T-cell (primary cell): ENCODE measurements around the gene IQCM. TPM values are rescaled to one million over a fixed set of nuclear protein-coding genes. Genes with fewer than 3 reads are reported as not detected.

ENCODE experiments used
- ATAC-seq, 4 experiments: fragments of 200-7000 bp in 3 of 4; fragments of 150-1000 bp in 1 of 4; cut with Tn5 transposase; replicated peaks in 1 of 4; 1 replicate in 3 of 4; 2 replicates in 1 of 4; pipeline ENCODE4 v1.10.0; 2021; ENCODE audit warnings: moderate library complexity in 3 of 4, mild to moderate bottlenecking in 2 of 4, moderate number of reproducible peaks in 1 of 4
- CTCF ChIA-PET, 2 donors: fragments of 300-600 bp; sonication (Branson Sonifier 250); formaldehyde crosslinking; loops; one replicate each; lab custom pipeline; 2022; ENCODE audit warnings: antibody characterized with exemption in 2 of 2; lab: Charles Lee
- POLR2A ChIA-PET, 2 donors: fragments of 300-600 bp; sonication (Branson Sonifier 250); formaldehyde crosslinking; loops; one replicate each; lab custom pipeline; 2022; ENCODE audit warnings: antibody characterized with exemption in 2 of 2; lab: Charles Lee
- DNase-seq, 35 experiments: peaks; one replicate each; pipeline versions ENCODE4 v3.0.0 to v3.0.0-alpha.2; 2013 to 2023
- H3K27ac ChIP-seq: one replicate; pipeline ENCODE4 v1.5.1; 2013; ENCODE audit warnings: low read length
- H3K27me3 ChIP-seq, 2 experiments: replicated peaks in 1 of 2; 1 replicate in 1 of 2; 2 replicates in 1 of 2; pipeline versions ENCODE4 v1.6.1 to v1.7.0; 2013; ENCODE audit warnings: low read length in 1 of 2, mixed read lengths in 1 of 2; ENCODE audit not compliant: control insufficient read depth in 2 of 2, insufficient read depth in 2 of 2; ENCODE audit errors: extremely low read depth in 1 of 2
- H3K36me3 ChIP-seq, 2 donors: 1 replicate in 1 of 2; 2 replicates in 1 of 2; pipeline versions ENCODE4 v1.6.1 to v1.7.0; 2013; ENCODE audit warnings: low read length in 1 of 2; ENCODE audit not compliant: control insufficient read depth in 2 of 2, insufficient read depth in 1 of 2; ENCODE audit errors: extremely low read depth in 1 of 2
- H3K4me1 ChIP-seq, 2 experiments: 1 replicate in 1 of 2; 2 replicates in 1 of 2; pipeline versions ENCODE4 v1.6.1 to v1.7.0; 2013; ENCODE audit warnings: low read length in 2 of 2, mixed read lengths in 1 of 2; ENCODE audit not compliant: insufficient read depth in 2 of 2, control insufficient read depth in 1 of 2; ENCODE audit errors: extremely low read depth in 1 of 2
- H3K4me3 ChIP-seq, 2 donors: 1 replicate in 1 of 2; 2 replicates in 1 of 2; pipeline versions ENCODE4 v1.5.1 to v1.7.0; 2013; ENCODE audit warnings: mild to moderate bottlenecking in 2 of 2, low read length in 1 of 2, moderate library complexity in 1 of 2; ENCODE audit not compliant: control insufficient read depth in 1 of 2; ENCODE audit errors: extremely low read depth in 1 of 2
- H3K9me3 ChIP-seq: 2 replicates; pipeline ENCODE4 v1.7.0; 2013
- H3K27ac Mint-ChIP-seq, 2 donors: one replicate each; pipeline ENCODE4 v1.8.0; 2020 to 2021; ENCODE audit warnings: mild to moderate bottlenecking in 2 of 2, mixed read lengths in 2 of 2
- H3K27me3 Mint-ChIP-seq, 2 donors: one replicate each; pipeline ENCODE4 v1.8.0; 2021 to 2022; ENCODE audit warnings: mixed read lengths in 2 of 2
- H3K36me3 Mint-ChIP-seq: one replicate; pipeline ENCODE4 v1.8.0; 2021; ENCODE audit warnings: mixed read lengths
- H3K4me1 Mint-ChIP-seq, 3 donors: one replicate each; pipeline ENCODE4 v1.8.0; 2020 to 2022; ENCODE audit warnings: mixed read lengths in 3 of 3, mild to moderate bottlenecking in 1 of 3
- H3K4me3 Mint-ChIP-seq, 3 donors: one replicate each; pipeline ENCODE4 v1.8.0; 2020 to 2022; ENCODE audit warnings: mild to moderate bottlenecking in 3 of 3, mixed read lengths in 3 of 3, moderate library complexity in 3 of 3
- H3K9me3 Mint-ChIP-seq, 3 donors: one replicate each; pipeline ENCODE4 v1.8.0; 2020 to 2022; ENCODE audit warnings: mixed read lengths in 3 of 3
- WGBS: methylation state at CpG from one replicate; pipeline ENCODE4 v1.1.5; 2013; ENCODE audit warnings: missing lambda C conversion rate; ENCODE audit not compliant: insufficient coverage; 5-methylcytosine and 5-hydroxymethylcytosine counted together
- total RNA-seq, 35 experiments: library from RNA in 6 of 35; stranded (reverse) in 6 of 35; fragments of 120-200 nt in 1 of 35; gene quantifications; one replicate each; pipeline versions ENCODE4 v1.2.1 to v1.2.4 and lab custom pipeline; 2013 to 2026

IQCM gene
- total RNA-seq, 5 donors from 2014 or later (not counting 1 experiment from before 2014, with no cell fraction given) = not detected

DNA sequence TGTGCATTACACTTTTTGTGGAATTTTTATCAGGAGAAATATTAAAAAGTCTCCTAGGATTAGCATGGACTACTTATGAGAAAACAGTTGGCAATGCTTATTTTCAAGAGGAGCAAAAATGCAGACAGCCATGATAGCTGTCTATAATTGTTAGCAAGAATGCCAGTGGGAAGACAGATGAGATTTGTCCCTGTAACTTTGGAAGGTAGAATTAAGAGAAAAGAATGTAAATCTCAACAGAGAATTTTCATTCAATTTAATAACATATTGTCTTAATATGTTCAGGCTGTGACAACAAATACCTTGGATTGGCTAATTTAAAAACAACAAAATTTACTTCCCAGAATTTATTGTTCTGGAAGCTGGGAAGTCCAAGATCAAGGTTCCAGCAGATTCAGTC lies 349.2 kb downstream of the IQCM start:
- Histone ChIP-seq H3K27me3 (no peaks in the 10 kb centered on the region), H3K36me3 (no peaks in the 10 kb centered on the region), H3K4me3 (no peak overlapping the region), H3K4me1 (no peaks in the 10 kb centered on the region), H3K27ac (no peak overlapping the region), H3K9me3 (no peaks in the 10 kb centered on the region)
- no peaks in the 10 kb centered on the region for H3K27me3 Mint-ChIP-seq
- CTCF ChIA-PET = no interaction called here
- H3K4me1 Mint-ChIP-seq = no peaks in the 10 kb centered on the region
- peaks cover 0 to 19% (median 7%) of the 10 kb centered on the region in 3 donors for H3K9me3 Mint-ChIP-seq
- ATAC-seq (no peak), DNase-seq (no peak)
- no peaks in the 10 kb centered on the region for H3K36me3 Mint-ChIP-seq
- POLR2A ChIA-PET = no interaction called here
- no peak overlapping the region for H3K4me3 Mint-ChIP-seq
- no peak overlapping the region for H3K27ac Mint-ChIP-seq

- Histone ChIP-seq H3K27ac (no peak overlapping the region), H3K4me3 (no peak overlapping the region), H3K36me3 (no peaks in the 10 kb centered on the region), H3K9me3 (no peaks in the 10 kb centered on the region), H3K27me3 (no peaks in the 10 kb centered on the region), H3K4me1 (no peaks in the 10 kb centered on the region)
- POLR2A ChIA-PET = no interaction called here
- ATAC-seq (no peak), DNase-seq (no peak)
- 83% methylated on average over 1 of the region's 1 CpG for WGBS
- H3K4me1 Mint-ChIP-seq = no peaks in the 10 kb centered on the region
- no peak overlapping the region for H3K27ac Mint-ChIP-seq
- CTCF ChIA-PET = no interaction called here
- no peaks in the 10 kb centered on the region for H3K27me3 Mint-ChIP-seq
- H3K36me3 Mint-ChIP-seq = no peaks in the 10 kb centered on the region
- peaks cover 0 to 19% (median 7%) of the 10 kb centered on the region in 3 donors for H3K9me3 Mint-ChIP-seq
- H3K4me3 Mint-ChIP-seq = no peak overlapping the region
Observed at GRCh38 chr4:149465955-149466354, 349.7 kb downstream of the IQCM start.

DNA sequence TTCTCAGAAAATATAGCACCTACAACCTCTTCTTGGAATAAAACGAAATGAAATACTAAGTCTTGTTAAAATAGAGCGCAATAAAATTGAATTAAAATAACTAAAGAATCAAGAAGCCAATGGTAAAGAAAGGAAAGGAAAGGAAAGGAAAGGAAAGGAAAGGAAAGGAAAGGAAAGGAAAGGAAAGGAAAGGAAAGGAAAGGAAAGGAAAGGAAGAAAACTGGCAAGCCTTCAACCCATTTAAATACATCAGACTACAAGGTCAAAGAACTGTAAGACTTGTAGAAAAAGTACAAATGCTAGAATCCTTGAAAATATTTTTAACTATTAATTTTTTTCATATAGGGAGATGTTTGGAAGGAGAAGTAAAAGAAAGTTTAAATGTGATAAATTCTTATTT lies 372.1 kb downstream of the IQCM start:
- Histone ChIP-seq H3K36me3 (no peaks in the 10 kb centered on the region), H3K4me3 (no peak overlapping the region), H3K4me1 (no peaks in the 10 kb centered on the region), H3K27me3 (no peaks in the 10 kb centered on the region), H3K9me3 (no peaks in the 10 kb centered on the region), H3K27ac (no peak overlapping the region)
- ChIA-PET POLR2A (no interaction called here), CTCF (no interaction called here)
- H3K4me1 Mint-ChIP-seq = no peaks in the 10 kb centered on the region
- peaks cover 0 to 8% (median 2%) of the 10 kb centered on the region in 3 donors for H3K9me3 Mint-ChIP-seq
- H3K36me3 Mint-ChIP-seq = no peaks in the 10 kb centered on the region
- WGBS = no CpG with 5 or more reads among the region's 2 CpGs
- ATAC-seq (no peak), DNase-seq (no peak)
- H3K27ac Mint-ChIP-seq = no peak overlapping the region
- H3K27me3 Mint-ChIP-seq = no peaks in the 10 kb centered on the region
- H3K4me3 Mint-ChIP-seq = no peak overlapping the region

GRCh38 chr4:149441338-149441737 lies 374.3 kb downstream of the IQCM start:
- no peaks in the 10 kb centered on the region for H3K36me3 Mint-ChIP-seq
- POLR2A ChIA-PET = no interaction called here
- no peaks in the 10 kb centered on the region for H3K27me3 ChIP-seq
- no peak overlapping the region for H3K4me3 ChIP-seq
- CTCF ChIA-PET = no interaction called here
- no peaks in the 10 kb centered on the region for H3K4me1 Mint-ChIP-seq
- H3K9me3 ChIP-seq = no peaks in the 10 kb centered on the region
- H3K27ac ChIP-seq = no peak overlapping the region
- no peaks in the 10 kb centered on the region for H3K9me3 Mint-ChIP-seq
- no peak overlapping the region for H3K27ac Mint-ChIP-seq
- H3K4me1 ChIP-seq = no peaks in the 10 kb centered on the region
- no CpG with 5 or more reads among the region's 1 CpG for WGBS
- DNase-seq (no peak), ATAC-seq (no peak)
- no peak overlapping the region for H3K4me3 Mint-ChIP-seq
- no peaks in the 10 kb centered on the region for H3K27me3 Mint-ChIP-seq
- no peaks in the 10 kb centered on the region for H3K36me3 ChIP-seq

- Mint-ChIP-seq H3K27me3 (no peaks in the 10 kb centered on the region), H3K36me3 (no peaks in the 10 kb centered on the region), H3K9me3 (peaks cover 0 to 3% (median 0%) of the 10 kb centered on the region in 3 donors), H3K27ac (no peak overlapping the region), H3K4me1 (no peaks in the 10 kb centered on the region), H3K4me3 (no peak overlapping the region)
- no peaks in the 10 kb centered on the region for H3K27me3 ChIP-seq
- WGBS = no CpG with 5 or more reads among the region's 1 CpG
- ATAC-seq (no peak), DNase-seq (no peak)
- no peak overlapping the region for H3K27ac ChIP-seq
- ChIA-PET POLR2A (no interaction called here), CTCF (no interaction called here)
- no peaks in the 10 kb centered on the region for H3K4me1 ChIP-seq
- H3K36me3 ChIP-seq = no peaks in the 10 kb centered on the region
- no peaks in the 10 kb centered on the region for H3K9me3 ChIP-seq
- no peak overlapping the region for H3K4me3 ChIP-seq
Observed at GRCh38 chr4:149426461-149426860, 389.2 kb downstream of the IQCM start.

- no peaks in the 10 kb centered on the region for H3K36me3 Mint-ChIP-seq
Observed at GRCh38 chr4:149409555-149409962, 406.1 kb downstream of the IQCM start.

GRCh38 chr4:149409146-149409545 lies 406.5 kb downstream of the IQCM start:
- Histone ChIP-seq H3K27me3 (no peaks in the 10 kb centered on the region), H3K27ac (no peak overlapping the region), H3K36me3 (no peaks in the 10 kb centered on the region), H3K9me3 (no peaks in the 10 kb centered on the region), H3K4me1 (no peaks in the 10 kb centered on the region), H3K4me3 (no peak overlapping the region)
- Mint-ChIP-seq H3K27ac (no peak overlapping the region), H3K4me1 (no peaks in the 10 kb centered on the region), H3K9me3 (peaks cover 0 to 4% (median 0%) of the 10 kb centered on the region in 3 donors), H3K4me3 (no peak overlapping the region), H3K27me3 (no peaks in the 10 kb centered on the region), H3K36me3 (no peaks in the 10 kb centered on the region)
- 83% methylated on average over 4 of the region's 4 CpGs for WGBS
- CTCF ChIA-PET = no interaction called here
- no peak for DNase-seq
- no peak for ATAC-seq
- POLR2A ChIA-PET = no interaction called here

More at GRCh38 chr4:149409555-149409962, 406.1 kb downstream of the IQCM start:
- Mint-ChIP-seq H3K27me3 (no peaks in the 10 kb centered on the region), H3K27ac (no peak overlapping the region), H3K4me3 (no peak overlapping the region), H3K4me1 (no peaks in the 10 kb centered on the region), H3K9me3 (peaks cover 0 to 4% (median 0%) of the 10 kb centered on the region in 3 donors)
- 80% methylated on average over 2 of the region's 3 CpGs for WGBS
- Histone ChIP-seq H3K9me3 (no peaks in the 10 kb centered on the region), H3K27ac (no peak overlapping the region), H3K27me3 (no peaks in the 10 kb centered on the region), H3K4me3 (no peak overlapping the region), H3K4me1 (no peaks in the 10 kb centered on the region), H3K36me3 (no peaks in the 10 kb centered on the region)
- ATAC-seq (no peak), DNase-seq (no peak)
- POLR2A ChIA-PET = no interaction called here
- CTCF ChIA-PET = no interaction called here
